ENCODE data around the gene AGAP6. TPM values are rescaled to one million over a fixed set of nuclear protein-coding genes. Genes with fewer than 3 reads are reported as not detected.
"Not testable (repeated sequence)": the region's sequence is repeated elsewhere in the genome, so short reads cannot be mapped to it uniquely, and the experiment has no call there.

AGAP6 gene
- total and polyA plus RNA-seq, 2 of the 8 experiments (the other 6 are each of a cell fraction or from before 2014, with no cell fraction given) = 13.0 to 15.3 TPM

- H2AFZ ChIP-seq (ENCODE audit: low read length); H3K23ac ChIP-seq (ENCODE audit: insufficient read length); H4K8ac ChIP-seq (ENCODE audit: extremely low read depth, insufficient read depth, low read length); POLR2A ChIA-PET (ENCODE audit: partially characterized antibody); H4K91ac ChIP-seq (replicated peaks; ENCODE audit: insufficient read length, low read length); H3K9me3 ChIP-seq (ENCODE audit: insufficient read depth in 2 of 2, low read depth in 1 of 2, low read length in 1 of 2); H2BK120ac ChIP-seq (replicated peaks; ENCODE audit: low read depth, low read length); H3K9ac ChIP-seq (replicated peaks in 1 of 4; ENCODE audit: extremely low read depth in 1 of 4, low read depth in 3 of 4, low read length in 3 of 4); H4K20me1 ChIP-seq (replicated peaks in 1 of 2; ENCODE audit: control insufficient read depth in 1 of 2, insufficient read depth in 2 of 2, low read length in 2 of 2); H4K5ac ChIP-seq (ENCODE audit: insufficient read length, low read depth, low read length); H3K79me2 ChIP-seq (ENCODE audit: control insufficient read depth in 1 of 2, insufficient read depth in 2 of 2, low read length in 2 of 2); H2BK5ac ChIP-seq (ENCODE audit: low read depth, low read length); H3K4me3 ChIP-seq (ENCODE audit: extremely low read depth in 1 of 4, insufficient read depth in 2 of 4, low read depth in 3 of 4, low read length in 4 of 4); H3K18ac ChIP-seq (ENCODE audit: extremely low read depth, low read length); H2BK15ac ChIP-seq (ENCODE audit: low read length); H3K27me3 ChIP-seq (replicated peaks in 1 of 4; ENCODE audit: control insufficient read depth in 3 of 4, extremely low read depth in 1 of 4, insufficient read depth in 3 of 4, low read length in 3 of 4); H3K4me2 ChIP-seq (ENCODE audit: insufficient read depth in 1 of 2, low read depth in 2 of 2, low read length in 2 of 2); H2AK5ac ChIP-seq (ENCODE audit: low read depth, low read length); DNase-seq (ENCODE audit: low read depth in 1 of 2, low spot score in 2 of 2); H3K4me1 ChIP-seq (replicated peaks in 1 of 4; ENCODE audit: control insufficient read depth in 3 of 4, insufficient read depth in 4 of 4, low read length in 3 of 4); H3K27ac ChIP-seq (ENCODE audit: low read depth, low read length); H3K56ac ChIP-seq (replicated peaks; ENCODE audit: insufficient read length, low read depth, low read length); H2BK20ac ChIP-seq (ENCODE audit: low read length); FAIRE-seq; CTCF ChIA-PET (ENCODE audit: partially characterized antibody); H3K4ac ChIP-seq (replicated peaks; ENCODE audit: insufficient read length, low read depth, low read length); H3K14ac ChIP-seq (ENCODE audit: insufficient read length); H3K23me2 ChIP-seq (ENCODE audit: low read depth, low read length); H3K79me1 ChIP-seq (ENCODE audit: low read depth, low read length); H2BK12ac ChIP-seq (ENCODE audit: low read depth, low read length); H3K36me3 ChIP-seq (ENCODE audit: control insufficient read depth in 2 of 4, insufficient read depth in 4 of 4, low read length in 3 of 4): not testable (repeated sequence)
- 86% methylated on average over 2 of the region's 3 CpGs; no CpG with 5 or more reads in 1 of the 2 experiments for WGBS, 2 experiments (ENCODE audit: extremely low coverage in 1 of 2, insufficient coverage in 1 of 2, insufficient read length in 1 of 2, insufficient replicate concordance in 2 of 2, low coverage in 1 of 2, low lambda C conversion rate in 2 of 2, missing lambda C conversion rate in 1 of 2)
These were observed 35.1 kb upstream of the AGAP6 start for GRCh38 chr10:49953122-49953521.

- H3K56ac ChIP-seq (replicated peaks; ENCODE audit: insufficient read length, low read depth, low read length); POLR2A ChIA-PET (ENCODE audit: partially characterized antibody); H3K27me3 ChIP-seq (replicated peaks in 1 of 4; ENCODE audit: control insufficient read depth in 3 of 4, extremely low read depth in 1 of 4, insufficient read depth in 3 of 4, low read length in 3 of 4); H3K9ac ChIP-seq (replicated peaks in 1 of 4; ENCODE audit: extremely low read depth in 1 of 4, low read depth in 3 of 4, low read length in 3 of 4); H2BK15ac ChIP-seq (ENCODE audit: low read length); FAIRE-seq; H4K8ac ChIP-seq (ENCODE audit: extremely low read depth, insufficient read depth, low read length); H3K18ac ChIP-seq (ENCODE audit: extremely low read depth, low read length); H3K79me1 ChIP-seq (ENCODE audit: low read depth, low read length); H2BK20ac ChIP-seq (ENCODE audit: low read length); H3K4me1 ChIP-seq (replicated peaks in 1 of 4; ENCODE audit: control insufficient read depth in 3 of 4, insufficient read depth in 4 of 4, low read length in 3 of 4); H3K9me3 ChIP-seq (ENCODE audit: insufficient read depth in 2 of 2, low read depth in 1 of 2, low read length in 1 of 2); H3K79me2 ChIP-seq (ENCODE audit: control insufficient read depth in 1 of 2, insufficient read depth in 2 of 2, low read length in 2 of 2); H2BK12ac ChIP-seq (ENCODE audit: low read depth, low read length); H4K5ac ChIP-seq (ENCODE audit: insufficient read length, low read depth, low read length); H2AFZ ChIP-seq (ENCODE audit: low read length); H4K91ac ChIP-seq (replicated peaks; ENCODE audit: insufficient read length, low read length); H3K27ac ChIP-seq (ENCODE audit: low read depth, low read length); H3K23ac ChIP-seq (ENCODE audit: insufficient read length); H4K20me1 ChIP-seq (replicated peaks in 1 of 2; ENCODE audit: control insufficient read depth in 1 of 2, insufficient read depth in 2 of 2, low read length in 2 of 2); DNase-seq (ENCODE audit: low read depth in 1 of 2, low spot score in 2 of 2); H2BK120ac ChIP-seq (replicated peaks; ENCODE audit: low read depth, low read length); H3K23me2 ChIP-seq (ENCODE audit: low read depth, low read length); H3K36me3 ChIP-seq (ENCODE audit: control insufficient read depth in 2 of 4, insufficient read depth in 4 of 4, low read length in 3 of 4); H3K14ac ChIP-seq (ENCODE audit: insufficient read length); CTCF ChIA-PET (ENCODE audit: partially characterized antibody); H3K4me2 ChIP-seq (ENCODE audit: insufficient read depth in 1 of 2, low read depth in 2 of 2, low read length in 2 of 2); H2BK5ac ChIP-seq (ENCODE audit: low read depth, low read length); H3K4ac ChIP-seq (replicated peaks; ENCODE audit: insufficient read length, low read depth, low read length); H3K4me3 ChIP-seq (ENCODE audit: extremely low read depth in 1 of 4, insufficient read depth in 2 of 4, low read depth in 3 of 4, low read length in 4 of 4); H2AK5ac ChIP-seq (ENCODE audit: low read depth, low read length): not testable (repeated sequence)
- 100% methylated on average over 11 of the region's 37 CpGs; no CpG with 5 or more reads in 1 of the 2 experiments for WGBS, 2 experiments (ENCODE audit: extremely low coverage in 1 of 2, insufficient coverage in 1 of 2, insufficient read length in 1 of 2, insufficient replicate concordance in 2 of 2, low coverage in 1 of 2, low lambda C conversion rate in 2 of 2, missing lambda C conversion rate in 1 of 2)
These were observed 17.8 kb upstream of the AGAP6 start for GRCh38 chr10:49970331-49970857.
